Stimulated activated CD8-positive, alpha-beta memory T cell treated with anti-CD3 and anti-CD28 coated beads, Interleukin-4, amount 100 ng/mL, for 1 hour (primary cell): ENCODE measurements around the gene ANP32A.

Source experiments
- DNase-seq, 2 donors: peaks; one replicate each; pipeline ENCODE4 v3.0.0-alpha.2; 2020; ENCODE audit warnings: low read depth in 2 of 2, low spot score in 1 of 2

Gene ANP32A

GRCh38 chr15:68800875-68801274, 19.8 kb downstream of the ANP32A start:
- DNase-seq, result no peak

- DNase-seq, result no peak
These were observed 22.2 kb downstream of the ANP32A start for GRCh38 chr15:68798346-68799094.

- no peak for DNase-seq
These were observed 22.9 kb downstream of the ANP32A start for GRCh38 chr15:68797599-68798345.

DNA sequence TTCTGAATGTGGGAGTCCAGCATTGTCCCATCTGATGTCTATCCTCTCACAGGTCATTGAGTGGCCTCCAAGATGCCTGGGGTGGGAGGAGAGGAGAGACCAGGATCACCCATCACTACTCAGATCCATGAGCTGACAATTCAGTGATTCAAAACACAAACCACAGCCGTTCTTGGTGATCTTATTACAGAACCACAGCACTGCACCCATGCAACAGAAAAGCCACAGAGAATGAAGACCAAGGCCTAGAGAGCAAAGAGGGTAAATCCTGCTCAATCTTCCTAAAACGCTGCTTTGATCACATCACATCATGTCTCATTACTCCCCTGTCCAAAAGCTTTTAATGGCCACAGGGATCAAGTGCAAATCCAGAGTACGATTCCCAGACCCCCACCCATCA, 23.5 kb downstream of the ANP32A start:
- no peak for DNase-seq

- no peak for DNase-seq
These were observed 24.1 kb downstream of the ANP32A start for GRCh38 chr15:68796576-68796975.

DNA sequence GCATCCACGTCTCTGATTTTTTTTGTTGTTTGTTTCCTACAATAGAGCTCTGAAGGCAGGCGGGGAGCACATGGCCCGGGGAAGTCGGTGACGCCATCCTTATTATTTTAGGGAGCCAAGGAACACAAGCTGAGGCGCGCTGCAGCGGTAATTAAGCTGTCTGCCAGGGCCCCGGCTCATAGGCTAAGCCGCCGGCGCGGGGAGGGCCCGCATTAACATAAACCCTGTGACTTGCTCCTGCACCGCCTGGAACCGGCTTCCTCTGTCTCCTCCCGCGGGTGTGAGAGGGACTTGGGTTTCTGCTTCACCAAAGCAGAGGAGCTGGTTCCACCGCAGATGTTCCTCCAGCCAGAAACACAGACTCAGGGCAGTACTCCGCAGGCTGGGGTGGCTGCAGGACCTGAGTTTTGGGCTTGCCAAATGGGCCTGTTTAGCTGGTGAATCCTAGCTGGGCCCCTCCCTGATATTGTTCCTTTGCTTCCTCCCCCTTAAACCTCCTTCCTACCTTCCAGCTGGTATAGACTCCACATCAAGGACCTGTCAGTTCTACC, 25.3 kb downstream of the ANP32A start:
- no peak for DNase-seq

DNA sequence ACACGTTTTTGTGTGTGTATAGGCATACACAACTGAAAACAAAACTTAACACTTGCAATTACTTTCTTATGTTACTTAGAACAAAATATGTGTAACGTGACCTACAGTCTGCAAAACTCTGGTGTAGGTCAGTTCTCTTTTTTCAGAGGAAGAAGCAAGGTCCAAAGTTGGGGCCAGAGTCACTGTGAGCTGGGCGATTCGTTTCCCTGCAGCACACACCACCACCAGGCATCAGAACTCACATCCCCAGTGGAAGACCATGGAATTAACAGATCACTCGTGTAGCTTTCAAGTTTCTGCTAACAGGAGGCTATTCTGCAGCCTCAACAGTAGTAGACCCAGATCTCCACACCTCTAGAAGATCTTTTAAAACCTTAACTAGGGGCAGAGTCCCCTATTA, 25.8 kb downstream of the ANP32A start:
- no peak for DNase-seq

DNA sequence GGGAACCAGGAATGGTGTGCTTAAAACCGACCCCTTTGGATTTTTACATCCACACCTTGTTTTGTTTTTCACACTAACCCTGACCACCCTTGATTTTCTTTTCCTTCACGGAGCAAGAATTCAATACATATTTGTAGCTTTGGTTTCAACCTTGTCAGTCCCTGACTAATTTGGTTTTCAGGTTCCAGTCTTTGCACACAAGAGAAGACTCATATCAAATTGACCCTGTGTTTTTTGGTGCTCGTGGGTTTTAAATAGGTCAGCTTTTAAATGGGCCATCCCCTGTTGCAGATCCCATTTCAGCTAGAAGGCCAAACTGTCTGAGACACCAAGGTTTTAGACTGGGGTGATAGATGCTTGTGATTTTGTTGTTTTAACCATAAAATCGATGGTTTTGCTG, 26.4 kb downstream of the ANP32A start:
- no peak for DNase-seq

DNA sequence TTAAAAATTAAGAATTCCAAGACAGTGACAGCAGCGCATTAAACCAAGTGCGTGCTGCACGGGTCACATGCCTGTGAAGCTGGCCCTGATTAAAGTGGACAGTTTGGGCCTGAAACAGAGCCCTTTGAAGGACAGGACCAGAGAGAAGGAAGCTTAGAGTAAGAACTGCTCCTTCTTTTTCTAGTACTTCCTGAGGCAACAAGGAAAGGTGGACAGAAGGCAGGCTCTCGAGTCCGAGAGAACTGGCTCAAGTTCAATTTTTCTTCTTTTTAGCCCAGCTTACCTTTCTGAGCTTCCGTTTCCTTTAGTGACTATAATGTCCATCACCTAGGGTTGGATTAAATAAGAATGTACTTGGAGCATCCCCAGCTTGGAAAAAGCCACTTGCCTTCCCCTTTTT, 26.9 kb downstream of the ANP32A start:
- DNase-seq, result no peak

GRCh38 chr15:68792901-68793766, 27.6 kb downstream of the ANP32A start:
- DNase-seq, result no peak

- no peak for DNase-seq
These were observed 29.0 kb downstream of the ANP32A start for GRCh38 chr15:68791431-68792283.

GRCh38 chr15:68790910-68791309, 29.8 kb downstream of the ANP32A start:
- DNase-seq, result no peak

DNA sequence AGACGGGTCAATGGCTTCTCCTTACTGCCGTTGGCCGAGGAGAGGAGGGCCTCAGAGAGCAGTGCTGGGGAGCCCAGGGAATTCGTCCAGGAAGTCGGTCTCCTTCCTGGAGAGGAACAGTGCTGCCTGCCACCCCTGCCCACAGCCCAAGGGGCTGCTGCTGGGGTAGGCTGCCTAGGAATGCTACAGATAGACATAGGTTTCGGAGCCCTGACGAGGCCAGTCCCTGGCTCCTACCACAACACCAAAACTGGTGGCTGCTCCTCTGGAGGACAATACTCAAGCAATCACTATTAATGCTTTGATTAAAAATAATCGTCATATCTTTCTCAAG, 30.5 kb downstream of the ANP32A start:
- no peak for DNase-seq

- no peak for DNase-seq
These were observed 31.0 kb downstream of the ANP32A start for GRCh38 chr15:68789534-68790241.

GRCh38 chr15:68789091-68789490, 31.6 kb downstream of the ANP32A start:
- no peak for DNase-seq

DNA sequence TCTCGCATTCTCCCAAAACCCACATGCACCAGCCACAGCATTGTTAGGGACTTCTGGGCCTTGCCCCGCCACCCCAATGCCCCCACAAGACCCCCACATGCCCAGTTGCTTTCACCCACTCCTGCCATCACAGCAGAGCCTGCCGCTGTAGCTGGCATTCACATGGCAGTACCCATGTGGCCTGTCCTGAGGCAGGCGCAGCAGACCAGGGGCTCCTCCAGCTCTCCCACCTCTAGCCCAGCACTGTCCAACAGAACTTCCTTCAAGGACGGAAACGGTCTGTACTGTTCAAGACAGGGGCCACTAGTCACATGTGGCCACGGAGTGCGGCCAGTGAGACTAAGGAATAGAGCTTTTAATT, 32.5 kb downstream of the ANP32A start:
- DNase-seq, result no peak

DNA sequence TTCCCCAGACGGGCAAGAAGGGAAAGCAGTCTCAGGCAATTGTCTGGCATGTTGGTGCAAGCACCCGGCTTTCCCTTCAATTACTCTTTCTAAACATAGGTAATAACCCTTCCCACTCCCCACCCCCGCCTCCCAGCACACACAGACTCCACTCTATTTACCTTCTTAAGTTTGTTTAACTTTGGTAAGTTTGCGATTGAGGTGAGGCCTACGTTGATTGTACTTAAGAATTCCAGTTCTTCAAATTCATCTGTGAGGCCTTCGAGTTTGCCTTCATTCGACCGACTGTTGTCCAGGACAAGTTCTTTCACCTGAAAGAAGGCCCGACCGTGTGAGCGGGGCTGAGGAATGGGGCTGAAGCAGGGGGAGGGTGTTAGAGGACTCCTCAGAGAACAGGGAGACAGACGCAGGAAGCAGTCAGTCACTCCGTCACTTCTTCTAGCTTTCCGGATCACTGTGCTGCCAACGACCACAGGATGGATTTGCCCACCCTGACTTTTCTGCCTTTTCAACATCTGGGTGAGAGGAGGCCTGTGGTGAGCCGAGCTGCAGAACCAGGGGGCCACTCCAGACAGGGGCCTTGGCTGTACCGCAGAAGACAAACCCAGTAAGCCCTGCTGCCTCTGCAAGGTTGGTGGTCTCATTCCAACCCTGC, 33.0 kb downstream of the ANP32A start:
- DNase-seq, result no peak

DNA sequence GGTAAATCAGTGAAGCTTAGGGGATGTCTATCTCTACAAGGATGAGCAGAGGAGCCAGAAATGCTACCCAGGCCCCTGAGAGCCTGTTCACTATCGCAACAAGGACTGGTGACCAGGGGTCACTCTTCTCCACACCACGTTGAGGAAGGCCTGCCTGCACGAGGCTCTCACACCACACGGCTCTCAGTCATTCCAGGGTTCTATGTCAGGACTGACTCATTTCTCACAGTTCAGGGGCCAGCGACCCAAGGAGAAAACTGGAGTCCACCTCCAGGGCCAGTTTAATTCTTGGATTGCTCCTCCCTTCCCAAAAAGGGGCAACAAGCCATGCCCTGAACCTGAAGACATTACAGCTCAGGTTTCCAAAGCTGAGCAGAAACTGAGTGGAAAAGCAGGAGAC, 33.9 kb downstream of the ANP32A start:
- no peak for DNase-seq

GRCh38 chr15:68785541-68785940, 35.2 kb downstream of the ANP32A start:
- no peak for DNase-seq

DNA sequence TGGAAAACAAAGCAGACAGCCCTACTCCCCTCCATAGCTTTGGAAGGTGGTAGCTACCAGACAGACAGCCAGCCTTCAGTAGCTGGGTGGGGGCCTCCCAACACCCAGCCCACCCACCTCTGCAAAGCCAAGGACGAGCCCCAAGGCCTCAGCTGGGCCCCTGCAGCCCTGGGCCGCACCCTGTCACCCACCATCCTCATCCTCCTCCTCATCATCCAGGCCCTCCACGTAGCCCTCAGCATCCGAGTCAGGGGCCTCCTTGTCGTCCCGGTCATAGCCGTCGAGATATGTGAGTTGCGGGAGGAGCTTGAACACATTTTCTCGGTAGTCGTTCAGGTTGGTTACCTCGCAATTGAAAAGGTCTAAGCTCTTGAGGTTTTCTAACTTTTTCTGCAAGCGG, 36.5 kb downstream of the ANP32A start:
- DNase-seq, result no peak
